Ovary (tissue), 3 donors: ENCODE data around the gene ZNF385C.

Experiments used
- CTCF ChIP-seq, 3 donors: fragments of 450-650 bp in 2 of 3; fragments of 200-600 bp in 1 of 3; IDR thresholded peaks; one replicate each; pipeline versions ENCODE4 v1.5.1 to v1.8.0; 2016 to 2022; ENCODE audit warnings: antibody characterized with exemption in 3 of 3, mild to moderate bottlenecking in 1 of 3
- POLR2A ChIP-seq: fragments of 450-650 bp; IDR thresholded peaks from one replicate; pipeline ENCODE4 v1.6.1; 2017; ENCODE audit warnings: antibody characterized with exemption, mild to moderate bottlenecking, moderate library complexity
- donor health status: DM: no; HTN: no; CAD: no.

- TF ChIP-seq CTCF (IDR thresholded peaks at IDR 0.05) (no peak), POLR2A (no peak)
Observed at GRCh38 chr17:42018988-42019387, 79.3 kb downstream of the ZNF385C start.
